Activated T-cell treated with anti-CD3 and anti-CD28 coated beads for 24 hours (primary cell): ENCODE results near the gene CTNNAL1.
A peak's percentile ranks its signal among the peaks of the same experiment; 100 is the strongest.

Experiments
- DNase-seq: peaks from one replicate; pipeline ENCODE4 v3.0.0-alpha.2; 2020; ENCODE audit warnings: low read depth

Gene CTNNAL1

GRCh38 chr9:109028457-109028856, 15.2 kb upstream of the CTNNAL1 start:
- DNase-seq = no peak

GRCh38 chr9:109027176-109027575, 13.9 kb upstream of the CTNNAL1 start:
- no peak for DNase-seq

GRCh38 chr9:109026306-109026705, 13.0 kb upstream of the CTNNAL1 start:
- no peak for DNase-seq

GRCh38 chr9:109022873-109023272, 9.6 kb upstream of the CTNNAL1 start:
- no peak for DNase-seq

DNA sequence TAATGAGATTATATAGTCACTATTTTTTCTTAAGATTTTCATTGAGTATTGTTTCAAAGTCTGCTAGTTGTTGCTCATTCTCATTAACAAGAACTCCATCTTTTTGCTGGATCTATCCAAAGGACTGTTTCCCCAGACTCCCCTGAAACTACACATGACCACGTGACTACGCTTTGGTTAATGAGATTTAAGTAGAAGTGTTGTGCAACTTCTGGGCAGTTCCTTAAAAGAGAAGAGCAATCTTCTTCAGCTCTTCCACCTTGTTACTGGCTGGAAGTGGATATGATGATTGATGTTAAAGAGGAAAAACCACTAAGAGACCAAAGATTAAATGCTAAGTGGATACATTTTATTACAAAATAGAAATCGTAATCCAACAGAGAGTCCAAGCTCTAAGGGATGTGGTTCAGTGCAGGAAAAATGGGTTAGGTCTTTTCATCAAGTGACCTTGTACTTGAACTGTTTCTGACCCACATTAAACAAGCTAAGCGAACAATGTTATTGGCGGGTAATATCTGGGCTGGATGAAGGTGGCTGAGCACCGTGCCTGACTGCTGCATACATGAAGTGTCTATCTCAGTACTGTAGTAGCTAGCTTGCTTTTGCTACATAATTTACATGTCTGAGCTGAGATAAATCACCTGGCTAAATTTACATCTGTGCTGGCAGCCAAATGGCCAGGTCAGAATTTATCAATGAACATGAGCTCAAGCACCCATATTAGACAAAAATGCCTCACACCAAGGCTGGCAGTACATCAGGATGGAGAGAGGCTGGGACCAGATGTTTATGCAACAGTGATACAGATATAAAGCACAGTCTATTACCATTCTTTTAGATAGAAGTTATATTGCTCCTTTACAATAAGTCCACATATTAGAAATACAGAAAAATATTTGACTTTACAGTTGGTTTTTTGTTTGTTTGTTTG, 7.5 kb upstream of the CTNNAL1 start:
- no peak for DNase-seq

DNA sequence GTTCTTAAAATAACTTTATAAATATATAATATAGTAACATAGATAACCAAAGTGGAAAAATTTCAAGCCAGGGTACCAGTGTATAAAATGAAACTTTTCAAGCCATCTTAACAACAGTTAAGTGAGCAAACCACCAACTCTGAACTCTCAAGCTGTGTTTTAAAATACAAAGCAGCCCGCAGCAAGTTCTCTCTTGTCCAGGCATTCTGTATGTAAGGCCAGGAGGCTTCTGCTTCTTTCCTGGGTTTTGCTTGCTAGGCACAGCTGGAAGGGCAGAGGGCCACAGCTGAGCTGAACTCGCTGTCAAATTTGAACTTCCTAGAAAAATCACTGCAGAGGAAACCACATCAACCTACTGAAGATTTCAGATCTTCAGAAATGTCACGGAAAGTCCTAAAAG, 6.8 kb upstream of the CTNNAL1 start:
- no peak for DNase-seq

GRCh38 chr9:109019420-109019819, 6.1 kb upstream of the CTNNAL1 start:
- no peak for DNase-seq

GRCh38 chr9:109017493-109017892, 4.2 kb upstream of the CTNNAL1 start:
- DNase-seq = no peak

DNA sequence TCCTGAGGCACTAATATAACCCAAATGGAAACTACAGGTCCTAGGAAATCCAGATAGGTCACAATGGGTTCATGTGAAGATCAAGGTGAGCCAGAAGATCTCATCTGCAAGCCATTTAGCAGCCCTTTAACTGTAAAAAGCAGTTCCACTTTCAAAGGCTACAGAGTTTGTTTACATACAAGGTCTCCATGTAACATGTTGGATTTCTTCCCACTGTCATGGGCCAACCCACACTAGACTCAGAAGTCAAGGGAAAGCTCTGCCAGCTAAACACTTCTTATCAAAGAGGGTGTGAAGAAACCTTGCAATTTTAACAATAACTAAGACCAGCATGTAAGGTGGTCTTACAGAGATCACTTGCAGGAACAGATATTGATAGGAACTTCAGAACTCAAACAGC, 3.8 kb upstream of the CTNNAL1 start:
- DNase-seq = no peak

- no peak for DNase-seq
Observed at GRCh38 chr9:109016132-109016531, 2.8 kb upstream of the CTNNAL1 start.

- no peak for DNase-seq
Observed at GRCh38 chr9:109014608-109015280, 1.4 kb upstream of the CTNNAL1 start.

DNA sequence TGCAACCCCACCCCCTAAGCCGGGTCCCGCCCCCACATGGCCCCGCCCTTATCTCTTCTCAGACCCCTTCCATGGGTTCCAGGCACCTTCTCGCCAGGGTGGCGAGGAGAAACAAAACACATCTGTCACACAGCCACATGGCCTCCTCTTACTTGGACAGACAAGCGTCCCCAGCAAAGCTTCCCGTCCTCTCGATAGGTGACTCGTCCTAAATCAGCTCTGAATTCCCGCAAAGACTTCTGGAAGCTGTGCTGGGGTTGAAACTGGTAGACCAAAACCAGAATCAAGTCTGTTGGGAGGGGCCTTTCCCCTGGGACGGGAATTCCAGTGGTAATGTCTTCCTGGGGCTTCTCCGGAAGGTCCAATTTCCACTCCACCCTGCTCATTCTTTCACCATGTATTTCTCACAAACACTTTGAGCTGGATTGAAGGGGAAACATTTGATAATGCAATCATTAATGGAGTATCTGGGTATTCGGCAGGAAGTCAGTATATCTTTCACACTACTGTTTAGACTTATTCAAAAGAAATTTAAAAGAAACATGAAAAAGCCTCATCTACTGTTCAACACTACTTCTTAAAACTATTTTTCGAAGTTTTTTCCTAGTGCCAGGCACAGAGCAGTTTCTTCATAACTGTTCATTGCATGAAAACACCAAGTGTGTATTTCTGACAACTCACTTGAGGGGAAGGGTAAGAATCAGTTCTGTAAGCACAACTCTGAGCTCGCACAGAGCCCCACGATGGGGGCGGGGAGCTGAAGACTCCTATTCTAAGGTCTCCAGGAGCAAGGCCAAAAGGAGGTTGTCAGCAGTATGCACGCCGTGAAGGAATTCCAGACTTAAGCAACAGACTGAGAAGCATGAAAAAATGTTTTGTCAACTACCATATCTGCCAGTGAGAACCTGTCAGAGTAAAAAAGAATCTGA, 644 bp upstream of the CTNNAL1 start:
- no peak for DNase-seq

- DNase-seq = peak; percentile 45
Observed at GRCh38 chr9:109012009-109012875, 1.1 kb downstream of the CTNNAL1 start.

DNA sequence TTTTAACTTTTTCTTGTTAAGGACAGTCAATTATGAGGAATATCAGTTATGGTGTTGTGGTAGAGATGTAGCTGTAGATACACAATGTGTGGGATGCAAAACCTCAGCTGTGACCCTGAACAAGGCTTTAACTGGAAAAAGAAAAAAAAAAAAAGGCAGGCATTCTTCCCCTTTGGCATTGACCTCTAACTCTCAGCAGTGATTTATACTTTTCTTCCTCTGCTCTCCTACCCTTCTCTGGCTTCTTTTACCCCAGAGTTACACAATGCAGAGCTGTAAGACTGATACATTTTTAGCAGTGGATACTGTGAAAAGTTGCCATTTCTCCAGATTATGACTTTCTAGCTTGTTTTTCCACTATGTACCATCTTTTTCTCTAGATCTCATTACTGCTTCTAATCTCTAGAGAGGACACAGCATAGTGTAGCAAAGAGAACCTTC, 2.0 kb downstream of the CTNNAL1 start:
- no peak for DNase-seq

DNA sequence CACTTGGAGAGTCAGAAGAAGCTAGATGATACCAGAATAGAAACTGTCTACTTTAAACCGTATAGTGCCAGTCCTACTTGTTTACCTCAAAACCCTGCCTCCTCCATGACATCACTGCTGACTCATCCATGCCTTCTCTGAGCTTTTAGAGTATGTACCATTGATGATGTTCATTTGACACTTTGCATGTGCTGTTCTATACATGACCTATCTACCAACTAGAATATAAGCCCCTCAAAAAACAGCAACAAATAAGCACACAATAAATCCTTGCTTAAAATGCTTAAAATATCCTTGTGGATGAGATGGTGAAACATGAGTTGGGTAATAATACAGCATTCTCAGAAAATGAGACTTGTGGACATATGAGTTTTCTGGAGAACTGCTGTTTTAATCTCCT, 2.6 kb downstream of the CTNNAL1 start:
- peak; percentile 64 for DNase-seq

GRCh38 chr9:109005678-109006077, 7.6 kb downstream of the CTNNAL1 start:
- DNase-seq = no peak

GRCh38 chr9:109003116-109003515, 10.2 kb downstream of the CTNNAL1 start:
- DNase-seq = no peak

- DNase-seq = no peak
Observed at GRCh38 chr9:109002141-109002540, 11.2 kb downstream of the CTNNAL1 start.

DNA sequence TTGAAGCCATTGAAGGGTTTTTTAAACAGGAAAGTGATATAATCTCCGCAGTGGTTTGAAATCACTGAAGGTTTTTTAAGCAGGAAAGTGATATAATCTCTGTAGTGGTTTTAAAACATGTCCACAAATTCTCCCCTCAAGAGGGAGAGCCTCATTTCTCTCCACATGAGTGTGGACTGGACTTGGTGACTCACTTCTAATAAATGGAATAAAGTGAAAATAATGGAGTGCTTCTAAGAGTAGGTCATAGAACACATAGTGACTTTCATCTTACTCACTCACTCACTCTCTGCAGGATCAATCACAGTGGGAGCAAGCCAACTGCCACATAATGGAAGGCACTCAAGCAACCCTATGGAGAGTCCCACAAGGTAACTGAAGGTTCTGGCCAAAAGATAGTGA, 12.0 kb downstream of the CTNNAL1 start:
- DNase-seq = no peak

GRCh38 chr9:108997112-108997511, 16.2 kb downstream of the CTNNAL1 start:
- DNase-seq = no peak

DNA sequence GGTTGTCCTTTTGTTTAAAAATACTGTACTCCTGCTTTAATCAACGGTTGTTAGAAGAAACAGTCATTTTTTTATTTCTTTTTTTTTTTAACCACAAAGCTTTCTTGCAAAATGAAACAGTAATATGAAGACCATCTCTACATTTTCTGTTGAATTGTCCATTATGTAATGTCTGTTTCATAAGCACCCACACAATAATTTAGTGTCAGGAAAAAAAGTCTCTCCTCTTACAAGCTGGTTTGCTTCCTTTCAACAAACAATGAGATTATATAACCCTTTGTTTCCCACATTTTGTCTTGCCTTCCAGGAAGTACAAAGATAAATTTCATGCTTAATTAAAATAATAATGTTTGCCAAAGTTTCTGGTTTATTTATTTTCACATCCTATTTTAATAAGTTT, 16.7 kb downstream of the CTNNAL1 start:
- no peak for DNase-seq
